Measurements from ENCODE around the gene HS3ST6. TPM values are rescaled to one million over a fixed set of nuclear protein-coding genes. Genes with fewer than 3 reads are reported as not detected.
A peak's percentile ranks its signal among the peaks of the same experiment; 100 is the strongest.

The HS3ST6 gene
- total and polyA plus RNA-seq, 2 experiments from 2014 or later: 0.41 TPM; not detected in 1

- Histone ChIP-seq H3K9me3 (ENCODE audit: low read depth) (no peaks in the 10 kb centered on the region), H4K20me1 (ENCODE audit: insufficient read depth, poor library complexity, severe bottlenecking) (no peaks in the 10 kb centered on the region), H3K4me3 (no peak overlapping the region), H3K79me2 (no peaks in the 10 kb centered on the region), H3K36me3 (replicated peaks; ENCODE audit: insufficient read depth, low read depth) (no peaks in the 10 kb centered on the region), H3K4me2 (no peak overlapping the region), H3K9me2 (replicated peaks; ENCODE audit: insufficient read depth) (no peaks in the 10 kb centered on the region), H3K4me1 (ENCODE audit: insufficient read depth) (peaks cover 13% of the 10 kb centered on the region), H3K27me3 (peaks cover 35% of the 10 kb centered on the region), H2AFZ (no peak overlapping the region), H3K27ac (no peak overlapping the region)
- 63% methylated on average over 20 of the region's 21 CpGs for WGBS (ENCODE audit: low lambda C conversion rate, missing lambda C conversion rate)
- TF ChIP-seq CTCF (IDR thresholded peaks at IDR 0.05; ENCODE audit: poor library complexity): no peak
- no peak for TF ChIP-seq EZH2 (IDR thresholded peaks at IDR 0.05; ENCODE audit: borderline replicate concordance)
- TF ChIP-seq EZH2phosphoT487 (IDR thresholded peaks at IDR 0.05; ENCODE audit: low read depth, severe bottlenecking, unreplicated experiment): no peak
- DNase-seq (ENCODE audit: low spot score): peak; percentile 61
Measured at GRCh38 chr16:1913327-1914083, 4.7 kb downstream of the HS3ST6 start.

- H3K9me3 ChIP-seq (ENCODE audit: low read depth): no peaks in the 10 kb centered on the region
- TF ChIP-seq EZH2 (IDR thresholded peaks at IDR 0.05; ENCODE audit: borderline replicate concordance): no peak
- TF ChIP-seq CTCF (IDR thresholded peaks at IDR 0.05; ENCODE audit: poor library complexity): no peak
- TF ChIP-seq EZH2phosphoT487 (IDR thresholded peaks at IDR 0.05; ENCODE audit: low read depth, severe bottlenecking, unreplicated experiment): no peak
- WGBS (ENCODE audit: low lambda C conversion rate, missing lambda C conversion rate): 93% methylated on average over 10 of the region's 17 CpGs
- no peaks in the 10 kb centered on the region for H3K79me2 ChIP-seq
- H3K27ac ChIP-seq: no peak overlapping the region
- H3K27me3 ChIP-seq: peaks cover 27% of the 10 kb centered on the region
- DNase-seq (ENCODE audit: low spot score): no peak
- H2AFZ ChIP-seq: no peak overlapping the region
- H3K4me2 ChIP-seq: no peak overlapping the region
- no peaks in the 10 kb centered on the region for H3K36me3 ChIP-seq (replicated peaks; ENCODE audit: insufficient read depth, low read depth)
- H3K4me3 ChIP-seq: no peak overlapping the region
- H3K9me2 ChIP-seq (replicated peaks; ENCODE audit: insufficient read depth): no peaks in the 10 kb centered on the region
- H3K4me1 ChIP-seq (ENCODE audit: insufficient read depth): peaks cover 11% of the 10 kb centered on the region
- H4K20me1 ChIP-seq (ENCODE audit: insufficient read depth, poor library complexity, severe bottlenecking): no peaks in the 10 kb centered on the region
Measured at GRCh38 chr16:1912215-1912543, 6.0 kb downstream of the HS3ST6 start.

- Histone ChIP-seq H3K4me3 (no peak overlapping the region), H3K9me3 (ENCODE audit: low read depth) (no peaks in the 10 kb centered on the region), H3K79me2 (no peaks in the 10 kb centered on the region), H3K27me3 (peaks cover 22% of the 10 kb centered on the region), H3K9me2 (replicated peaks; ENCODE audit: insufficient read depth) (no peaks in the 10 kb centered on the region), H4K20me1 (ENCODE audit: insufficient read depth, poor library complexity, severe bottlenecking) (no peaks in the 10 kb centered on the region), H3K4me2 (no peak overlapping the region), H3K36me3 (replicated peaks; ENCODE audit: insufficient read depth, low read depth) (no peaks in the 10 kb centered on the region), H3K27ac (no peak overlapping the region), H2AFZ (no peak overlapping the region), H3K4me1 (ENCODE audit: insufficient read depth) (peaks cover 11% of the 10 kb centered on the region)
- no peak for TF ChIP-seq EZH2 (IDR thresholded peaks at IDR 0.05; ENCODE audit: borderline replicate concordance)
- no peak for DNase-seq (ENCODE audit: low spot score)
- 95% methylated on average over 57 of the region's 59 CpGs for WGBS (ENCODE audit: low lambda C conversion rate, missing lambda C conversion rate)
Measured at GRCh38 chr16:1911467-1912214, 6.6 kb downstream of the HS3ST6 start.

GRCh38 chr16:1909561-1910231 is 8.5 kb downstream of the HS3ST6 start:
- no peaks in the 10 kb centered on the region for H3K36me3 ChIP-seq (replicated peaks; ENCODE audit: insufficient read depth, low read depth)
- no peak overlapping the region for H3K4me2 ChIP-seq
- no peak overlapping the region for H2AFZ ChIP-seq
- H3K27ac ChIP-seq: no peak overlapping the region
- no peaks in the 10 kb centered on the region for H3K9me2 ChIP-seq (replicated peaks; ENCODE audit: insufficient read depth)
- H3K27me3 ChIP-seq: peaks cover 4% of the 10 kb centered on the region
- no peaks in the 10 kb centered on the region for H3K79me2 ChIP-seq
- H3K4me1 ChIP-seq (ENCODE audit: insufficient read depth): peaks cover 11% of the 10 kb centered on the region
- TF ChIP-seq EZH2phosphoT487 (IDR thresholded peaks at IDR 0.05; ENCODE audit: low read depth, severe bottlenecking, unreplicated experiment) (no peak), CTCF (IDR thresholded peaks at IDR 0.05; ENCODE audit: poor library complexity) (no peak), EZH2 (IDR thresholded peaks at IDR 0.05; ENCODE audit: borderline replicate concordance) (no peak)
- H3K4me3 ChIP-seq: no peak overlapping the region
- DNase-seq (ENCODE audit: low spot score): no peak
- no peaks in the 10 kb centered on the region for H4K20me1 ChIP-seq (ENCODE audit: insufficient read depth, poor library complexity, severe bottlenecking)
- 85% methylated on average over 18 of the region's 18 CpGs for WGBS (ENCODE audit: low lambda C conversion rate, missing lambda C conversion rate)
- no peaks in the 10 kb centered on the region for H3K9me3 ChIP-seq (ENCODE audit: low read depth)
